Sigmoid colon (tissue), 4 donors: ENCODE data around the gene NPIPB2.
"Not testable (repeated sequence)": the region's sequence is repeated elsewhere in the genome, so short reads cannot be mapped to it uniquely, and the experiment has no call there.

Source experiments
- EP300 ChIP-seq, 4 donors: sonication (generic); formaldehyde crosslinking; IDR thresholded peaks; one replicate each; pipeline ENCODE4 v1.6.1; 2017; ENCODE audit warnings: antibody characterized with exemption in 4 of 4
- POLR2A ChIP-seq, 2 donors: fragments of 450-650 bp; IDR thresholded peaks; one replicate each; pipeline ENCODE4 v1.6.1; 2016; ENCODE audit warnings: antibody characterized with exemption in 2 of 2, mild to moderate bottlenecking in 2 of 2, moderate library complexity in 2 of 2
- TF ChIP-seq, protein P1 (sequence below), 4 experiments: fragments of 450-650 bp in 3 of 4; fragments of 200-600 bp in 1 of 4; IDR thresholded peaks; one replicate each; pipeline ENCODE4 v1.5.1; 2016 to 2019; ENCODE audit warnings: antibody characterized with exemption in 4 of 4, mild to moderate bottlenecking in 3 of 4, moderate library complexity in 2 of 4

DNA sequence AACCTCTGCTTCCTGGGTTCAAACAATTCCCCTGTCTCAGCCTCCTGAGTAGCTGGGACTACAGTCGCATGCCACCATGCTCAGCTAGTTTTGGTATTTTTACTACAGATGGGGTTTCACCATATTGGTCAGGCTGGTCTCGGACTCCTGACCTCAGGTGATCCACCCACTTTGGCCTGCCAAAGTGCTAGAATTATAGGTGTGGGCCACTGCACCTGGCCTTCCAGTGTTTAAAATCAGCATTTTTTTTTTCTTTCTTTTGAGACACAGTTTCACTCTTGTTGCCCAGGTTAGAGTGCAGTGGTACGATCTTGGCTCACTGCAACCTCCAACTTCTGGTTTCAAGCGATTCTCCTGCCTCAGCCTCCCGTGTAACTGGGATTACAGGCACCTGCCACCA, 28.4 kb upstream of the NPIPB2 start:
- TF ChIP-seq, protein P1, sequence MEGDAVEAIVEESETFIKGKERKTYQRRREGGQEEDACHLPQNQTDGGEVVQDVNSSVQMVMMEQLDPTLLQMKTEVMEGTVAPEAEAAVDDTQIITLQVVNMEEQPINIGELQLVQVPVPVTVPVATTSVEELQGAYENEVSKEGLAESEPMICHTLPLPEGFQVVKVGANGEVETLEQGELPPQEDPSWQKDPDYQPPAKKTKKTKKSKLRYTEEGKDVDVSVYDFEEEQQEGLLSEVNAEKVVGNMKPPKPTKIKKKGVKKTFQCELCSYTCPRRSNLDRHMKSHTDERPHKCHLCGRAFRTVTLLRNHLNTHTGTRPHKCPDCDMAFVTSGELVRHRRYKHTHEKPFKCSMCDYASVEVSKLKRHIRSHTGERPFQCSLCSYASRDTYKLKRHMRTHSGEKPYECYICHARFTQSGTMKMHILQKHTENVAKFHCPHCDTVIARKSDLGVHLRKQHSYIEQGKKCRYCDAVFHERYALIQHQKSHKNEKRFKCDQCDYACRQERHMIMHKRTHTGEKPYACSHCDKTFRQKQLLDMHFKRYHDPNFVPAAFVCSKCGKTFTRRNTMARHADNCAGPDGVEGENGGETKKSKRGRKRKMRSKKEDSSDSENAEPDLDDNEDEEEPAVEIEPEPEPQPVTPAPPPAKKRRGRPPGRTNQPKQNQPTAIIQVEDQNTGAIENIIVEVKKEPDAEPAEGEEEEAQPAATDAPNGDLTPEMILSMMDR (IDR thresholded peaks at IDR 0.05): not testable (repeated sequence)
- TF ChIP-seq EP300, POLR2A (IDR thresholded peaks at IDR 0.05): not testable (repeated sequence)
